ENCODE results near the gene EPHA3.

- TF ChIP-seq EZH2 (IDR thresholded peaks at IDR 0.05; ENCODE audit: borderline replicate concordance, low read length) (no peak), CTCF (IDR thresholded peaks at IDR 0.05; ENCODE audit: low read length) (no peak)
These were observed 418.2 kb downstream of the EPHA3 start for GRCh38 chr3:89525609-89526008.

Data from OCI-LY1 (cell line).